H9 (cell line): Measurements from ENCODE around the gene CELA2B. TPM values are rescaled to one million over a fixed set of nuclear protein-coding genes. Genes with fewer than 3 reads are reported as not detected.

Experiments used
- DNase-seq: peaks from one replicate; pipeline ENCODE4 v3.0.0-alpha.2; 2017
- H2AFZ ChIP-seq: one replicate; pipeline ENCODE4 v1.6.1; 2013; ENCODE audit warnings: mild to moderate bottlenecking, low read length, control low read depth, moderate library complexity
- H2AK5ac ChIP-seq: 2 replicates; pipeline ENCODE4 v1.6.1; 2013; ENCODE audit warnings: low read length, control low read depth, mixed read lengths; ENCODE audit not compliant: insufficient read length
- H2BK120ac ChIP-seq: one replicate; pipeline ENCODE4 v1.6.1; 2013; ENCODE audit warnings: low read depth, mild to moderate bottlenecking, low read length, control low read depth, inconsistent platforms; ENCODE audit not compliant: poor library complexity, severe bottlenecking
- H2BK12ac ChIP-seq: 2 replicates; pipeline ENCODE4 v1.6.1; 2013; ENCODE audit warnings: low read length, control low read depth, mixed read lengths, low read depth; ENCODE audit not compliant: insufficient read length
- H2BK15ac ChIP-seq: 2 replicates; pipeline ENCODE4 v1.6.1; 2013; ENCODE audit warnings: low read depth, low read length, control low read depth
- H2BK20ac ChIP-seq: one replicate; pipeline ENCODE4 v1.6.1; 2013; ENCODE audit warnings: low read depth, mild to moderate bottlenecking, low read length, control low read depth, inconsistent platforms; ENCODE audit not compliant: poor library complexity, severe bottlenecking
- H2BK5ac ChIP-seq: 2 replicates; pipeline ENCODE4 v1.6.1; 2013; ENCODE audit warnings: low read length, control low read depth, mixed read lengths; ENCODE audit not compliant: insufficient read length
- H3K14ac ChIP-seq: 2 replicates; pipeline ENCODE4 v1.6.1; 2013; ENCODE audit warnings: low read length, control low read depth; ENCODE audit not compliant: insufficient read depth
- H3K18ac ChIP-seq: 2 replicates; pipeline ENCODE4 v1.6.1; 2013; ENCODE audit warnings: low read depth, mild to moderate bottlenecking, mixed read lengths, low read length, control low read depth; ENCODE audit not compliant: insufficient read length
- H3K23ac ChIP-seq: 2 replicates; pipeline ENCODE4 v1.6.1; 2013; ENCODE audit warnings: low read length, control low read depth, mixed read lengths, low read depth; ENCODE audit not compliant: insufficient read length
- H3K23me2 ChIP-seq: 2 replicates; pipeline ENCODE4 v1.6.1; 2013; ENCODE audit warnings: low read depth, mild to moderate bottlenecking, mixed read lengths, low read length, control low read depth; ENCODE audit not compliant: insufficient read length, poor library complexity, severe bottlenecking
- H3K27ac ChIP-seq: 2 replicates; pipeline ENCODE4 v1.5.1; 2013; ENCODE audit warnings: low read length, control low read depth, mixed read lengths, low read depth; ENCODE audit not compliant: insufficient read length
- H3K27me3 ChIP-seq: 2 replicates; pipeline ENCODE4 v1.6.1; 2013; ENCODE audit warnings: low read length, control low read depth, inconsistent platforms; ENCODE audit not compliant: insufficient read depth
- H3K4ac ChIP-seq: 2 replicates; pipeline ENCODE4 v1.6.1; 2013; ENCODE audit warnings: low read depth, mild to moderate bottlenecking, control low read depth, inconsistent platforms, low read length, moderate library complexity
- H3K4me1 ChIP-seq: 2 replicates; pipeline ENCODE4 v1.6.1; 2013; ENCODE audit warnings: low read length, control low read depth, inconsistent platforms; ENCODE audit not compliant: insufficient read depth
- H3K4me2 ChIP-seq: 2 replicates; pipeline ENCODE4 v1.6.1; 2013; ENCODE audit warnings: low read length, control low read depth, mixed read lengths; ENCODE audit not compliant: insufficient read length, insufficient read depth
- H3K56ac ChIP-seq: 2 replicates; pipeline ENCODE4 v1.6.1; 2013; ENCODE audit warnings: low read depth, mild to moderate bottlenecking, mixed read lengths, low read length, control low read depth; ENCODE audit not compliant: insufficient read length
- H3K79me1 ChIP-seq: 2 replicates; pipeline ENCODE4 v1.6.1; 2013; ENCODE audit warnings: low read depth, mild to moderate bottlenecking, moderate library complexity, low read length, control low read depth, inconsistent platforms; ENCODE audit not compliant: insufficient read depth, poor library complexity, severe bottlenecking
- H3K79me2 ChIP-seq: 2 replicates; pipeline ENCODE4 v1.6.1; 2013; ENCODE audit warnings: low read length, control low read depth, inconsistent platforms; ENCODE audit not compliant: insufficient read depth
- H3K9ac ChIP-seq: 2 replicates; pipeline ENCODE4 v1.6.1; 2013; ENCODE audit warnings: low read length, control low read depth, mixed read lengths; ENCODE audit not compliant: insufficient read length; ENCODE audit errors: extremely low read depth
- H3K9me3 ChIP-seq: one replicate; pipeline ENCODE4 v1.6.1; 2013; ENCODE audit warnings: low read depth, low read length, inconsistent platforms; ENCODE audit not compliant: control insufficient read depth
- H3T11ph ChIP-seq: one replicate; pipeline ENCODE4 v1.6.1; 2013; ENCODE audit warnings: mild to moderate bottlenecking, low read length, control low read depth, inconsistent platforms
- H4K20me1 ChIP-seq: one replicate; pipeline ENCODE4 v1.6.1; 2013; ENCODE audit not compliant: control insufficient read depth, insufficient read length, insufficient read depth
- H4K5ac ChIP-seq: 2 replicates; pipeline ENCODE4 v1.6.1; 2013; ENCODE audit warnings: low read depth, mild to moderate bottlenecking, mixed read lengths, low read length, control low read depth; ENCODE audit not compliant: insufficient read length
- H4K8ac ChIP-seq: replicated peaks from 2 replicates; pipeline ENCODE4 v1.6.1; 2013; ENCODE audit warnings: low read length, control low read depth, mixed read lengths, low read depth; ENCODE audit not compliant: insufficient read length
- H4K91ac ChIP-seq: 2 replicates; pipeline ENCODE4 v1.6.1; 2013; ENCODE audit warnings: low read depth, mild to moderate bottlenecking, moderate library complexity, mixed read lengths, low read length, control low read depth; ENCODE audit not compliant: insufficient read length
- H3K27ac Mint-ChIP-seq, 3 experiments: 2 replicates in 2 of 3; 3 replicates in 1 of 3; pipeline ENCODE4 v1.8.0; 2020 to 2021; ENCODE audit warnings: mixed read lengths in 3 of 3, mild to moderate bottlenecking in 1 of 3, moderate library complexity in 1 of 3
- H3K27me3 Mint-ChIP-seq: 2 replicates; pipeline ENCODE4 v1.8.0; 2021; ENCODE audit warnings: low read depth, mild to moderate bottlenecking, moderate library complexity, mixed read lengths
- H3K36me3 Mint-ChIP-seq, 3 experiments: 2 replicates in 2 of 3; 3 replicates in 1 of 3; pipeline ENCODE4 v1.8.0; 2020 to 2021; ENCODE audit warnings: low read depth in 3 of 3, mixed read lengths in 3 of 3; ENCODE audit not compliant: insufficient read depth in 1 of 3
- H3K4me1 Mint-ChIP-seq, 2 experiments: 2 replicates each; pipeline ENCODE4 v1.8.0; 2020; ENCODE audit warnings: mixed read lengths in 2 of 2
- H3K4me3 Mint-ChIP-seq, 2 experiments: 2 replicates in 1 of 2; 3 replicates in 1 of 2; pipeline ENCODE4 v1.8.0; 2020 to 2021; ENCODE audit warnings: mild to moderate bottlenecking in 2 of 2, mixed read lengths in 2 of 2, moderate library complexity in 1 of 2
- H3K9me3 Mint-ChIP-seq, 2 experiments: 2 replicates in 1 of 2; 3 replicates in 1 of 2; pipeline ENCODE4 v1.8.0; 2020; ENCODE audit warnings: mild to moderate bottlenecking in 2 of 2, mixed read lengths in 2 of 2, moderate library complexity in 1 of 2
- CTCF ChIP-seq: fragments of 200-600 bp; sonication (generic); conservative IDR thresholded peaks from 3 replicates; pipeline ENCODE4 v1.8.0; 2021; ENCODE audit warnings: antibody characterized with exemption, mild to moderate bottlenecking
- WGBS: extraction: QIAGEN DNeasy Blood & Tissue Kit; methylation state at CpG from one replicate; pipeline ENCODE4 v1.1.7; 2013; ENCODE audit warnings: missing lambda C conversion rate, low lambda C conversion rate, mixed read lengths; ENCODE audit not compliant: insufficient read length; ENCODE audit errors: extremely low coverage; 5-methylcytosine and 5-hydroxymethylcytosine counted together
- total RNA-seq: library from RNA; stranded (reverse); gene quantifications from 2 replicates; pipeline ENCODE4 v1.2.1, GENCODE V29; 2021

Gene CELA2B
- total RNA-seq, 1 experiment from 2014 or later, result not detected

DNA sequence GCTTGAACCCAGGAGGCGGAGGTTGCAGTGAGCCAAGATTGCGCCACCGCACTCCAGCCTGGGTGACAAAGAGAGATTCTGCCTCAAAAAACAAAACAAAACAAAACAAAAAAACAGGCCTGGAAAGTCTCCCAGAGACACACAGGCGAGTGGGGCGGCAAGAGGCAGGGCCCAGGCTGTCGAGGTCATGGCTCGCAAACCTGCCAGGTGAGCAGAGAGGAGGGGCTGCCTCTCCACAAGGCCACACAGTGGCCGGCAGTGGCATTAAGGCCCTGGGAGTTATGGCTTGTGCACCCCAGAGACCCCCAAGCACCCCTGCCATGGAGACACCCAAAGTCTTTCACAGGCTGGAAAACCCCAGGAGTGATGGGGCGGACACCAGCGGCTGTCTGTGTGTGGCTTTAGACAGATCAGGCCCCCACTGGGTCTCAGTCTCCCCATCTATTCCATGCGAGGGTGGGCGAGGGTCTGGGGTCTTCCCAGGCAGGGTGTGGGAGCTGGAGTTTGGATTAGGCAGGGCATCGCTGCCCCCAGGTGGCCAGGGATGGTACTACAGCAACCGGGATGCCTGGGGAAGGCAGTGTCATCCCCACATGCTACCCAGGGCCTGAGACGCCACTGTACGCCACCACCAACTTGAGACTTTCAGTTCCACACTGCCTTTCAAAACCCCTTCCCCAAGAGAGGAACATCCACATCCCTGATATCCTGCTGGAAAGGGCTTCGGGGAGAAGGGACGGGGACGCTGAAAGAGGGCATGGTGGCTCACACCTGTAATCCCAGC is 44.9 kb upstream of the CELA2B start:
- no peak overlapping the region for H3K4ac ChIP-seq
- H3K36me3 Mint-ChIP-seq, result peaks cover 0 to 4% (median 3%) of the 10 kb centered on the region in 3 experiments; a peak in 4 of 7 replicates
- peaks cover 13 to 22% of the 10 kb centered on the region in 2 experiments for H3K4me1 Mint-ChIP-seq
- no peaks in the 10 kb centered on the region; a peak in 1 of 5 replicates for H3K9me3 Mint-ChIP-seq
- no peaks in the 10 kb centered on the region for H4K20me1 ChIP-seq
- H3K9me3 ChIP-seq, result no peaks in the 10 kb centered on the region
- no peaks in the 10 kb centered on the region; the same call in 1 of the 2 replicates for H3K27me3 Mint-ChIP-seq
- WGBS, result no CpG with 5 or more reads among the region's 19 CpGs
- H4K91ac ChIP-seq, result no peak overlapping the region
- no peak overlapping the region for H3K4me2 ChIP-seq
- H3K9ac ChIP-seq, result no peak overlapping the region
- H3K27ac Mint-ChIP-seq, result peak overlapping the region in 1 of 3 experiments; percentile 62; a peak in 1 of 7 replicates
- H3K27ac ChIP-seq, result no peak overlapping the region
- H3K27me3 ChIP-seq, result no peaks in the 10 kb centered on the region
- no peaks in the 10 kb centered on the region for H3K79me1 ChIP-seq
- no peaks in the 10 kb centered on the region for H3K23me2 ChIP-seq
- no peak overlapping the region for H2BK20ac ChIP-seq
- peak; percentile 96 for TF ChIP-seq CTCF
- no peak overlapping the region for H2BK12ac ChIP-seq
- no peak overlapping the region for H4K5ac ChIP-seq
- no peak overlapping the region for H3K4me3 Mint-ChIP-seq
- no peak overlapping the region for H3K18ac ChIP-seq
- H3K4me1 ChIP-seq, result no peaks in the 10 kb centered on the region
- H2AK5ac ChIP-seq, result no peak overlapping the region
- H2BK120ac ChIP-seq, result no peak overlapping the region
- H3K79me2 ChIP-seq, result no peaks in the 10 kb centered on the region
- no peak overlapping the region for H2AFZ ChIP-seq
- H3K14ac ChIP-seq, result no peak overlapping the region
- DNase-seq, result peak; percentile 86
- H2BK5ac ChIP-seq, result no peak overlapping the region
- no peak overlapping the region for H3K56ac ChIP-seq
- no peak overlapping the region for H3T11ph ChIP-seq
- no peak overlapping the region for H4K8ac ChIP-seq
- H2BK15ac ChIP-seq, result no peak overlapping the region
- no peak overlapping the region for H3K23ac ChIP-seq
